ENCODE data around the gene PPP1R1B.

The PPP1R1B gene

GRCh38 chr17:39664581-39665561, 38.1 kb downstream of the PPP1R1B start, which contains the start of gene TCAP:
Gene TCAP (plus strand): TSS chr17:39665349. CDS start chr17:39665360, 11 bp downstream.
- Mint-ChIP-seq H3K36me3 (ENCODE audit: low read depth) (peaks cover 45% of the 10 kb centered on the region), H3K4me3 (no peak within 1 kb of the TSS), H3K4me1 (ENCODE audit: low read depth) (peaks cover 58% of the 10 kb centered on the region), H3K27ac (peak within 1 kb of the TSS; percentile 42), H3K9me3 (no peaks in the 10 kb centered on the region), H3K27me3 (peaks cover 57% of the 10 kb centered on the region)
- intact Hi-C loops (cut with micrococcal nuclease), result no loop called here

GRCh38 chr17:39665642-39666224, 39.0 kb downstream of the PPP1R1B start:
- Mint-ChIP-seq H3K4me1 (ENCODE audit: low read depth) (peaks cover 49% of the 10 kb centered on the region), H3K36me3 (ENCODE audit: low read depth) (peaks cover 37% of the 10 kb centered on the region), H3K9me3 (no peaks in the 10 kb centered on the region), H3K27me3 (peaks cover 66% of the 10 kb centered on the region), H3K27ac (peak overlapping the region; percentile 42), H3K4me3 (no peak overlapping the region)
- intact Hi-C loops (cut with micrococcal nuclease), result no loop called here

GRCh38 chr17:39666231-39666600, 39.5 kb downstream of the PPP1R1B start:
- peaks cover 44% of the 10 kb centered on the region for H3K4me1 Mint-ChIP-seq (ENCODE audit: low read depth)
- no peak overlapping the region for H3K4me3 Mint-ChIP-seq
- intact Hi-C loops (cut with micrococcal nuclease), result no loop called here
- H3K36me3 Mint-ChIP-seq (ENCODE audit: low read depth), result peaks cover 32% of the 10 kb centered on the region
- no peaks in the 10 kb centered on the region for H3K9me3 Mint-ChIP-seq
- peaks cover 71% of the 10 kb centered on the region for H3K27me3 Mint-ChIP-seq
- peak overlapping the region; percentile 42 for H3K27ac Mint-ChIP-seq

GRCh38 chr17:39666601-39667261, 40.0 kb downstream of the PPP1R1B start:
- intact Hi-C loops (cut with micrococcal nuclease), result no loop called here
- Mint-ChIP-seq H3K27me3 (peaks cover 76% of the 10 kb centered on the region), H3K4me3 (no peak overlapping the region), H3K4me1 (ENCODE audit: low read depth) (peaks cover 41% of the 10 kb centered on the region), H3K9me3 (no peaks in the 10 kb centered on the region), H3K36me3 (ENCODE audit: low read depth) (peaks cover 27% of the 10 kb centered on the region), H3K27ac (no peak overlapping the region)

GRCh38 chr17:39667262-39667944, 40.7 kb downstream of the PPP1R1B start:
- H3K36me3 Mint-ChIP-seq (ENCODE audit: low read depth), result peaks cover 20% of the 10 kb centered on the region
- intact Hi-C loops (cut with micrococcal nuclease), result no loop called here
- H3K4me3 Mint-ChIP-seq, result no peak overlapping the region
- no peak overlapping the region for H3K27ac Mint-ChIP-seq
- H3K9me3 Mint-ChIP-seq, result no peaks in the 10 kb centered on the region
- H3K4me1 Mint-ChIP-seq (ENCODE audit: low read depth), result peaks cover 45% of the 10 kb centered on the region
- peaks cover 82% of the 10 kb centered on the region for H3K27me3 Mint-ChIP-seq

GRCh38 chr17:39667945-39668924, 41.5 kb downstream of the PPP1R1B start, which contains the start of gene PNMT:
Gene PNMT (plus strand): TSS chr17:39668453. CDS start chr17:39668476, 23 bp downstream.
- intact Hi-C loops (cut with micrococcal nuclease), result loop anchor here (1.0 kb wide), 1 partner anchor 46 kb away; no protein-coding TSS in a partner anchor
- Mint-ChIP-seq H3K9me3 (no peaks in the 10 kb centered on the region), H3K4me3 (peak within 1 kb of the TSS; percentile 8), H3K36me3 (ENCODE audit: low read depth) (peaks cover 12% of the 10 kb centered on the region), H3K27me3 (peaks cover 87% of the 10 kb centered on the region), H3K4me1 (ENCODE audit: low read depth) (peaks cover 37% of the 10 kb centered on the region), H3K27ac (no peak within 1 kb of the TSS)

- H3K4me3 Mint-ChIP-seq, result no peak overlapping the region
- H3K9me3 Mint-ChIP-seq, result no peaks in the 10 kb centered on the region
- H3K36me3 Mint-ChIP-seq (ENCODE audit: low read depth), result no peaks in the 10 kb centered on the region
- H3K27me3 Mint-ChIP-seq, result peaks cover 81% of the 10 kb centered on the region
- intact Hi-C loops (cut with micrococcal nuclease), result no loop called here
- H3K27ac Mint-ChIP-seq, result no peak overlapping the region
- peaks cover 29% of the 10 kb centered on the region for H3K4me1 Mint-ChIP-seq (ENCODE audit: low read depth)
Measured at GRCh38 chr17:39669897-39670735, 43.4 kb downstream of the PPP1R1B start.

GRCh38 chr17:39670746-39671145, 44.0 kb downstream of the PPP1R1B start:
- Mint-ChIP-seq H3K9me3 (no peaks in the 10 kb centered on the region), H3K4me1 (ENCODE audit: low read depth) (peaks cover 33% of the 10 kb centered on the region), H3K36me3 (ENCODE audit: low read depth) (no peaks in the 10 kb centered on the region), H3K27me3 (peaks cover 76% of the 10 kb centered on the region), H3K4me3 (no peak overlapping the region), H3K27ac (no peak overlapping the region)
- intact Hi-C loops (cut with micrococcal nuclease), result no loop called here

- Mint-ChIP-seq H3K4me3 (no peak overlapping the region), H3K27me3 (peaks cover 65% of the 10 kb centered on the region), H3K4me1 (ENCODE audit: low read depth) (peaks cover 34% of the 10 kb centered on the region), H3K9me3 (no peaks in the 10 kb centered on the region), H3K27ac (no peak overlapping the region), H3K36me3 (ENCODE audit: low read depth) (no peaks in the 10 kb centered on the region)
- intact Hi-C loops (cut with micrococcal nuclease), result loop anchor here (1.0 kb wide), 1 partner anchor 50 kb away; no protein-coding TSS in a partner anchor
Measured at GRCh38 chr17:39671651-39672521, 45.1 kb downstream of the PPP1R1B start.

- Mint-ChIP-seq H3K27me3 (peaks cover 58% of the 10 kb centered on the region), H3K4me1 (ENCODE audit: low read depth) (peaks cover 31% of the 10 kb centered on the region), H3K9me3 (no peaks in the 10 kb centered on the region), H3K27ac (no peak overlapping the region), H3K4me3 (no peak overlapping the region), H3K36me3 (ENCODE audit: low read depth) (peaks cover 6% of the 10 kb centered on the region)
- intact Hi-C loops (cut with micrococcal nuclease), result loop anchor here (1.0 kb wide), 1 partner anchor 50 kb away; no protein-coding TSS in a partner anchor
Measured at GRCh38 chr17:39672522-39673334, 46.0 kb downstream of the PPP1R1B start.
